Measurements from ENCODE around the gene CPAMD8. TPM values are rescaled to one million over a fixed set of nuclear protein-coding genes. Genes with fewer than 3 reads are reported as not detected.
"Not testable (repeated sequence)": the region's sequence is repeated elsewhere in the genome, so short reads cannot be mapped to it uniquely, and the experiment has no call there.

CPAMD8 gene
- total RNA-seq, 4 donors from 2014 or later = 2.8 to 18.3 (median 15.7) TPM

DNA sequence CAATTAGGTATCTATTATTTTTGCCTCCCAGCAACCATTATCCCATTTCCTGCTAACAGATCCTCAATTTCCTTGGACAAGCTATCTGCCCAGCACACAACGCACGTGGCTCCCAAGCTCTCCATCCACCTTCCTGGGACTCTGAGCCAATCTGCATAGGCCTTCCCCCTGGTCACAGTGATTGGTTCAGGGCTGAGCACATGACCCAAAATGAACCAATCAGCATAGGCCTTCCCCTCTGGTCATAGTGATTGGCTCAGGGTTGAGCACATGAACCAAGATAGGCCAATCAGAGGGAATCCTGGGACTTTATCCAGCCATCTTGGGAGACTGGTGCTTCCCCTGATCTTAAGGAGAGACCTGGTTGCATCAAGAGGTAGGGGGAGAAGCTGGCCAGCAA, 5.8 kb downstream of the CPAMD8 start:
- intact Hi-C loops (cut with DNase I; ENCODE audit: low total_unique reads) = no loop called here
- Histone ChIP-seq H3K9me3 (peaks cover 0 to 4% of the 10 kb centered on the region in 2 donors), H3K27ac (no peak overlapping the region)

DNA sequence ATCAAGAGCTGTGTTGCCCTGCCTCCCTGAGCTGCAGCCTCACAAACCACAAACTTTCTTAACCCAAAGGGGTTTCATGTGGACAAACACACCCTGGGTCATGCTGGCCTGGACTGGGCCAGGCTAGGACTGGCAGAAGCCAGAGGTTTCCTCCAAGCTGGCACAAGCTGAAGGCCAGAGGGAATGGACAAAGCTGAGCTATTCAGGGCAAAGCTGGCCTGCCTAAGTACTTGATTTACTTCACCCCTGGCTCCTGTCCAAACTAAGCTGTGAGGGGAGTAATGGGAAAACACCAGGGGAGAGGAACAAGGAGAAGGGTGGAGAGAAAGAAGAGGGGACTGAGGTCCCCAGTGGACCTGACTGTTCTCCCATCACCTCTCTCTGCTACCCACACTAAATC, 6.2 kb downstream of the CPAMD8 start:
- H3K4me1 ChIP-seq = no peaks in the 10 kb centered on the region
- no peak overlapping the region for H3K4me3 ChIP-seq
- H3K27ac ChIP-seq = no peak overlapping the region
- TF ChIP-seq, protein P1, sequence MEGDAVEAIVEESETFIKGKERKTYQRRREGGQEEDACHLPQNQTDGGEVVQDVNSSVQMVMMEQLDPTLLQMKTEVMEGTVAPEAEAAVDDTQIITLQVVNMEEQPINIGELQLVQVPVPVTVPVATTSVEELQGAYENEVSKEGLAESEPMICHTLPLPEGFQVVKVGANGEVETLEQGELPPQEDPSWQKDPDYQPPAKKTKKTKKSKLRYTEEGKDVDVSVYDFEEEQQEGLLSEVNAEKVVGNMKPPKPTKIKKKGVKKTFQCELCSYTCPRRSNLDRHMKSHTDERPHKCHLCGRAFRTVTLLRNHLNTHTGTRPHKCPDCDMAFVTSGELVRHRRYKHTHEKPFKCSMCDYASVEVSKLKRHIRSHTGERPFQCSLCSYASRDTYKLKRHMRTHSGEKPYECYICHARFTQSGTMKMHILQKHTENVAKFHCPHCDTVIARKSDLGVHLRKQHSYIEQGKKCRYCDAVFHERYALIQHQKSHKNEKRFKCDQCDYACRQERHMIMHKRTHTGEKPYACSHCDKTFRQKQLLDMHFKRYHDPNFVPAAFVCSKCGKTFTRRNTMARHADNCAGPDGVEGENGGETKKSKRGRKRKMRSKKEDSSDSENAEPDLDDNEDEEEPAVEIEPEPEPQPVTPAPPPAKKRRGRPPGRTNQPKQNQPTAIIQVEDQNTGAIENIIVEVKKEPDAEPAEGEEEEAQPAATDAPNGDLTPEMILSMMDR (IDR thresholded peaks at IDR 0.05) = no peak
- no peak for TF ChIP-seq POLR2A (IDR thresholded peaks at IDR 0.05)
- H3K27me3 ChIP-seq = no peaks in the 10 kb centered on the region
- no peak for DNase-seq
- intact Hi-C loops (cut with DNase I; ENCODE audit: low total_unique reads) = no loop called here
- no peaks in the 10 kb centered on the region for H3K36me3 ChIP-seq
- H3K9me3 ChIP-seq = peaks cover 0 to 4% of the 10 kb centered on the region in 2 donors

More for the DNA sequence above, 5.8 kb downstream of the CPAMD8 start:
- H3K27me3 ChIP-seq = no peaks in the 10 kb centered on the region
- H3K4me3 ChIP-seq = no peak overlapping the region
- TF ChIP-seq, protein P1 (IDR thresholded peaks at IDR 0.05) = no peak
- no peak for TF ChIP-seq POLR2A (IDR thresholded peaks at IDR 0.05)
- H3K4me1 ChIP-seq = no peaks in the 10 kb centered on the region
- H3K36me3 ChIP-seq = no peaks in the 10 kb centered on the region
- no peak for DNase-seq

DNA sequence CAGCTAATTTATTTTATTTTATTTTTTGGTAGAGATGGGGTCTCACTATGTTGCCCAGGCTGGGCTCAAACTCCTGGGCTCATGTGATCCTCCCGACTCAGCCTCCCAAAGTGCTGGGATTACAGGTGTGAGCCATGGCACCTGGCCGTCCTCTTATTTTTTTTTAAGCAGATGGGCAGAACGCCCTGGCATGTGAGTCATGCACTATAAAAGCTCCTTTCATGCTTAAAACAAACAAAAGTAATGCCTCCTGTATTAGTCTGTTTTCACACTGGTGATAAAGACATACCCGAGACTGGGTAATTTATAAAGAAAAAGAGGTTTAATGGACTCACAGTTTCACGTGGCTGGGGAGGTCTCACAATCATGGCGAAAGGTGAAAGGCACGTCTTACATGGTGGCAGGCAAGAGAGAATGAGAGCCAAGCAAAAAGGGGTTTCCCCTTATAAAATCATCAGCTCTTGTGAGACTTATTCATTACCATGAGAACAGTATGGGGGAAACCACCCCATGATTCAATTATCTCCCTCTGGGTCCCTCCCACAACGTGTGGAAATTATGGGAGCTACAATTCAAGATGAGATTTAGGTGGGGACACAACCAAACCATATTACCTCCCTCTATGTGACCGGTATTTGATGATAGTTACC, 12.3 kb downstream of the CPAMD8 start:
- H3K9me3 ChIP-seq; H3K27me3 ChIP-seq; H3K4me3 ChIP-seq; H3K4me1 ChIP-seq; H3K36me3 ChIP-seq; H3K27ac ChIP-seq; intact Hi-C loops (cut with DNase I; ENCODE audit: low total_unique reads); DNase-seq: not testable (repeated sequence)

DNA sequence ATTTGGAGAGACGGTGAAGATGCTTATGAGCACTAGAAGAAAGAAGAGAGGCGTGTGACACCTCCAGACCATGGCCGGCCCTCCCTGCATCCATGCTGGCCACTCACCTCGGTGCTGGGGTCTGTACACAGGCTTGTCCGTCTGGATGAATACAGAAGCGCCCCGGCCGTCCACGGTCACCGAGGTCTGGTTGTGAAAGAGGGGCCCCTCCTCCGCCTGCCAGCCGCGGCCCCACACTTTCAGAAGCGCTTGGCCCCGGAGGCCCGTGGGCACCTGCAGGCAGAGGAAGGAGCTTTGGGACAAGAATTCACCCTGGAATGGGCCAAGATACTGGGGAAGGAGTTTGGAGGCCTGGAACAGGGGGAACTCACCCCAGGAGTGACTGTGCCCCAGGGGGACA, 15.1 kb downstream of the CPAMD8 start:
- Histone ChIP-seq H3K9me3 (no peaks in the 10 kb centered on the region), H3K27me3 (no peaks in the 10 kb centered on the region), H3K27ac (no peak overlapping the region), H3K4me1 (no peaks in the 10 kb centered on the region), H3K36me3 (no peaks in the 10 kb centered on the region), H3K4me3 (no peak overlapping the region)
- TF ChIP-seq, protein P1 (IDR thresholded peaks at IDR 0.05) = no peak
- TF ChIP-seq POLR2A (IDR thresholded peaks at IDR 0.05) = no peak
- DNase-seq = no peak
- intact Hi-C loops (cut with DNase I; ENCODE audit: low total_unique reads) = no loop called here

DNA sequence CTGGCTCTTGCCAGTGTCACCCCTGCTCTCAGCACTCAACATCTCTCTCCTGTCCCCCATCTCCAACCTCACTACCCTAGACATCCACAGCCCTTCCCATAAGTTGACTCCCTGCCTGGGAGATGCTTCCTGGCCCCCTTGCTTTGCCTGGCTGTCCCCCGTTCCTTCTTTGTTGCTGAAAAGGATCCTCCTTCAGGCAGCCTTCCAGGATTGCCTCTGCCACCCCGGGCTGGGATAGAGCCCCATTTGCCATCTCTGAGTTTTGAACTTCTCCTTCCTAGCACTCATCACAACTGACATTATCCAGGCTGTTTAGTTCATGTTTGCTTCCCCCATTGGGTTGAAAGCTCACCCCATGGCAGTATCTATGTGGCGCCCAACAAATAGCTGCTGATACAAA, 20.0 kb downstream of the CPAMD8 start:
- no peak overlapping the region for H3K4me3 ChIP-seq
- no peaks in the 10 kb centered on the region for H3K27me3 ChIP-seq
- no peaks in the 10 kb centered on the region for H3K9me3 ChIP-seq
- no peaks in the 10 kb centered on the region for H3K4me1 ChIP-seq
- H3K36me3 ChIP-seq = no peaks in the 10 kb centered on the region
- DNase-seq = no peak
- intact Hi-C loops (cut with DNase I; ENCODE audit: low total_unique reads) = no loop called here
- TF ChIP-seq, protein P1 (IDR thresholded peaks at IDR 0.05) = no peak
- no peak for TF ChIP-seq POLR2A (IDR thresholded peaks at IDR 0.05)
- H3K27ac ChIP-seq = no peak overlapping the region

DNA sequence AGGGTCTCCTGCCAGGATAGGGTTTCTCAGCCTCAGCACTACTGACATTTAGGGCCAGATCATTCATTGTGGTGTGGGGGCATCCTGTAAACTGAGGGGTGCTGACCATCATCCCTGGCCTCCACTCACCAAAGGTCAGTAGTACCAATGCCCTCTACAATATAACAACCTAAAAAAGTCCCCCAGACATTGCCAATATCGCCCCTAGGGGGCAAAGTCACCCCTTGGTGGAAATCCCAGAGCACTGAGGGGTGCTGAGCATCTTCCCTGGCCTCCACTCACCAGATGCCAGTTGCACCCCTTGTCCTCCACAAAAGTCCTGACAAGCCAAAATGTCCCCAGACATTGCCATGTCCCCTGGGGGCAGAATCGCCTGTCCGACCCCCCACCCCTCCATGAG, 21.6 kb downstream of the CPAMD8 start:
- H3K27ac ChIP-seq = no peak overlapping the region
- no peaks in the 10 kb centered on the region for H3K9me3 ChIP-seq
- DNase-seq = no peak
- no peaks in the 10 kb centered on the region for H3K27me3 ChIP-seq
- no peaks in the 10 kb centered on the region for H3K36me3 ChIP-seq
- no peak overlapping the region for H3K4me3 ChIP-seq
- TF ChIP-seq POLR2A (IDR thresholded peaks at IDR 0.05) = no peak
- TF ChIP-seq, protein P1 (IDR thresholded peaks at IDR 0.05) = no peak
- intact Hi-C loops (cut with DNase I; ENCODE audit: low total_unique reads) = no loop called here
- H3K4me1 ChIP-seq = no peaks in the 10 kb centered on the region
